NCI-H1417 (cell line): ENCODE measurements around the gene FAM163A.
"Not testable (repeated sequence)": the region's sequence is repeated elsewhere in the genome, so short reads cannot be mapped to it uniquely, and the experiment has no call there.

Experiments used
- DNase-seq, 3 experiments: peaks; one replicate each; lab custom pipeline; 2025; lab: John Stamatoyannopoulos, UW

Gene FAM163A

DNA sequence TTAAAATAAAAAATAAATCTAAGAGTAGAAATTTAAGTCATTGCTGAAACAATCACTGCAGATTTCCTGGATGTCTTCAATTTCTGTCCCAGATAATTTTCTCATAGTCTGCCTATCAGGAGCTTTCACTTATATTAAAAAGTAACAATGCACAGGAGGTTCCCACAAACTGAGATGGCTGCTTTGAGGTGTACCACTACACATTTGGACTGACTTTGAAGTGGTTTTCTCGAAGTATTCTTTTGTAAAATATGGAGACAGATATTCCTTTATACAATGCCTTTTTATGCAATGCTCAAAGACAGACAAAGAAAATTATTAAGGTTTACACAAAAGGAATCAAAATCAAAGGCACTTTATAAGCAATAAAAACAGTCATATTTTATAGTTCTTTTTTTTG lies 110.0 kb downstream of the FAM163A start:
- no peak for DNase-seq

DNA sequence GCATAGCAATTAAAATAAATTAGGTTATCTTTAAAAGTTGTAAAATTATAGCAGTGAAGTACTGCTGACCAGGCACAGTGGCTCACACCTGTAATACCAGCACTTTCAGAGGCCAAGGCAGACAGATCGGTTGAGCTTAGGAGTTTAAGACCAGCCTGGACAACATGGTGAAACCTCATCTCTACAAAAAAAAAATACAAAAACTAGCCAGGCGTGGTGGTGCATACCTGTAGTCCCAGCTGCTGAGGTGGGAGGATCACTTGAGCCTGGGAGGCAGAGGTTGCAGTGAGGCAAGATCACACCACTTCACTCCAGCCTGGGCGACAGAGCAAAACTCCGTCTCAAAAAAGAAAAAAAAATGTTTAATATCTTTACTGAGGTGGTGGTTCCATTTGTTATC lies 112.7 kb downstream of the FAM163A start:
- DNase-seq = not testable (repeated sequence)

GRCh38 chr1:179856296-179856695 lies 113.2 kb downstream of the FAM163A start:
- no peak for DNase-seq

DNA sequence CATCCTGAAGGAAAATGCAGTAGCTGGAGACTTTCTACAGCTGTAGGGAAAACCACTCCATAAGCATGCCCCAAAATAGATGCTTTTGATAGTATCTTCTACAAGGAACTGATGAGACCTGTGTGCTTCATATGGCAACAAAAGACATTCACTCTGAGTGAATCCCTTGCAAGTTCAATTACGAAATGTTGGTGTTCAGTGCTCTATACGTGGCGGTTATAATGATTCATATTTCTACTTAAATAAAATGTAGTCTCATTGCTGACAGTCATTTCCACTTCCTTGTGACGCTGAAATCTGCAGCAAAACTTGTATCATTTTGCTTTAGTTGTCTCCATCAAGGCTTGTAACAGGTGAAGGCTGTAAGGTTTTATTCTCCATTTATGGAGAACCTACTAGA lies 113.9 kb downstream of the FAM163A start:
- DNase-seq = no peak

DNA sequence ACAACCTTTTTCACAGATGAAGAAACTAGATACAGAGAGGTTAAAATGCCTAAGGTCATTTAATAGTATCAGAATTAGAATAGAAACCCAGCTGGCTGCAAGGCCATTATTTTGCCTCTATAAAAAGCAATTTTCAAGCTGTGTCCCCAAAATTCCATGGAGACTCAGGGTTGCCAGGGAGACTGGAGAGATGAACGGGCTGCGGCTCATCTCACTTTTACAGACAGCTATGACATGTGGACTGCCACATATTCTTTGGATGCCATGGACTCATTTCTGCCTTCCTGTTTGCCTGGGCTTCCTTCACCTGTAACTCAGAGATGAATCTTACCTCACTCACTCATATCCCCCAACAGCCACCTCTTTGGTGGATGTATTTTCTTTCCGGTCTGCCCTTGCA lies 117.6 kb downstream of the FAM163A start:
- no peak for DNase-seq

DNA sequence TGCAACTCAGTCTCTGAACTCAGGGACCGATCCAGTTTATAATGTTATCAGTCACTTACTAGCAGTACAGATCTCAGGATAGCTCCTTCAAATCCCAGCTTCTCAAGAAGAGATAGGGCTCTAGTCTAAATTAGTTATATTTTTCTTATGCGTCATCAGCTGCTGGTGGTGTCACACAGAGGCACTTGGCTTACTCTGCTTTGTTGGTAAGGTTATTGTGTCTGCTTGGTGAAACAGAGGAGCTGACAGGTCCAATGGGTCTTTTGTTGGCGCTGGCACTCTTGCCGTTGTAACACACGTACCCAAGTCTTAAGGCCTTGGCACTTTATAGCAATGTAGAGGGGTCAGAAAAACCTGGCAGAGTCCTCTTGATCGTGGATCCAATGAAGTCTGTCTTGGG lies 122.3 kb downstream of the FAM163A start:
- DNase-seq = no peak
